Left lung (tissue), 10 donors: ENCODE data around the gene PIGX. TPM values are rescaled to one million over a fixed set of nuclear protein-coding genes. Genes with fewer than 3 reads are reported as not detected.

Experiments used
- ATAC-seq: fragments of 200-7000 bp; cut with Tn5 transposase; one replicate; pipeline ENCODE4 v1.9.1; 2020; ENCODE audit warnings: moderate library complexity
- DNase-seq, 4 donors: peaks; one replicate each; pipeline ENCODE4 v3.0.0-alpha.2; 2013 to 2020
- H3K27ac ChIP-seq, 2 donors: fragments of 200-600 bp; sonication (generic) in 1 of 2; one replicate each; pipeline versions ENCODE4 v1.5.0 to v1.8.0; 2020 to 2021
- H3K27me3 ChIP-seq, 2 donors: fragments of 200-600 bp; sonication (generic) in 1 of 2; one replicate each; pipeline versions ENCODE4 v1.5.0 to v1.8.0; 2020 to 2021
- H3K36me3 ChIP-seq, 2 donors: fragments of 200-600 bp; sonication (generic) in 1 of 2; one replicate each; pipeline versions ENCODE4 v1.5.0 to v1.8.0; 2020 to 2021
- H3K4me1 ChIP-seq, 2 donors: fragments of 200-600 bp; one replicate each; pipeline ENCODE4 v1.8.0; 2021
- H3K4me3 ChIP-seq, 2 donors: fragments of 200-600 bp; sonication (generic) in 1 of 2; one replicate each; pipeline versions ENCODE4 v1.5.0 to v1.8.0; 2020 to 2021; ENCODE audit warnings: mild to moderate bottlenecking in 1 of 2
- H3K9me3 ChIP-seq, 2 donors: fragments of 200-600 bp; sonication (generic) in 1 of 2; one replicate each; pipeline versions ENCODE4 v1.5.0 to v1.8.0; 2020 to 2021
- CTCF ChIP-seq, 2 donors: fragments of 200-600 bp; sonication (generic) in 1 of 2; IDR thresholded peaks; one replicate each; pipeline versions ENCODE4 v1.5.0 to v1.8.0; 2021; ENCODE audit warnings: antibody characterized with exemption in 2 of 2
- intact Hi-C, 2 donors: fragments of 100-400 bp; cut with DNase I; formaldehyde crosslinking; loops; one replicate each; pipeline versions ENCODE4 v1.11.2 to v1.14.2; 2022
- polyA plus RNA-seq, 6 donors: library from polyadenylated mRNA; unstranded; fragments of 120-200 nt; gene quantifications; one replicate each; pipeline ENCODE4 v1.2.1, GENCODE V29; 2013; ENCODE audit not compliant: insufficient read length in 6 of 6
- total RNA-seq, 2 donors: library from RNA; stranded (reverse); fragmentation: NEBNext Ultra II Directional; extraction: Animal tissue kit (Norgen Biotek cat#: 25700); gene quantifications; one replicate each; pipeline ENCODE4 v1.2.1, GENCODE V29; 2021
- donor health status: DM: no; HTN: yes; CAD: no.
- donor health status: DM: no; HTN: no; CAD: no.

The PIGX gene
- total and polyA plus RNA-seq, 8 donors, result 20.1 to 28.2 (median 22.2) TPM

- no peak overlapping the region for H3K27ac ChIP-seq
- no peaks in the 10 kb centered on the region for H3K4me1 ChIP-seq
- intact Hi-C loops, result no loop called here
- no peak for TF ChIP-seq CTCF (IDR thresholded peaks at IDR 0.05)
- no peaks in the 10 kb centered on the region for H3K36me3 ChIP-seq
- no peaks in the 10 kb centered on the region for H3K9me3 ChIP-seq
- H3K27me3 ChIP-seq, result no peaks in the 10 kb centered on the region
- DNase-seq (no peak), ATAC-seq (no peak)
- no peak overlapping the region for H3K4me3 ChIP-seq
These were observed 12.4 kb upstream of the PIGX start for GRCh38 chr3:196699749-196700148.

GRCh38 chr3:196700801-196701200 lies 11.4 kb upstream of the PIGX start:
- H3K27ac ChIP-seq, result no peak overlapping the region
- no peak overlapping the region for H3K4me3 ChIP-seq
- no peaks in the 10 kb centered on the region for H3K36me3 ChIP-seq
- no peaks in the 10 kb centered on the region for H3K27me3 ChIP-seq
- no peak for DNase-seq
- no peak for TF ChIP-seq CTCF (IDR thresholded peaks at IDR 0.05)
- H3K9me3 ChIP-seq, result no peaks in the 10 kb centered on the region
- intact Hi-C loops, result no loop called here
- no peak for ATAC-seq
- peaks cover 0 to 3% of the 10 kb centered on the region in 2 donors for H3K4me1 ChIP-seq

- H3K27ac ChIP-seq, result peak overlapping the region in 1 of 2 donors; percentile 34
- no peaks in the 10 kb centered on the region for H3K27me3 ChIP-seq
- peaks cover 0 to 24% of the 10 kb centered on the region in 2 donors for H3K4me1 ChIP-seq
- DNase-seq, result no peak
- H3K4me3 ChIP-seq, result no peak overlapping the region
- intact Hi-C loops, result no loop called here
- no peak for TF ChIP-seq CTCF (IDR thresholded peaks at IDR 0.05)
- no peaks in the 10 kb centered on the region for H3K9me3 ChIP-seq
- H3K36me3 ChIP-seq, result no peaks in the 10 kb centered on the region
- ATAC-seq, result no peak
These were observed 5.8 kb upstream of the PIGX start for GRCh38 chr3:196706327-196706726.

GRCh38 chr3:196706731-196707130 lies 5.4 kb upstream of the PIGX start:
- Histone ChIP-seq H3K9me3 (no peaks in the 10 kb centered on the region), H3K27ac (peak overlapping the region in 1 of 2 donors; percentile 34), H3K4me3 (no peak overlapping the region), H3K4me1 (peaks cover 0 to 27% of the 10 kb centered on the region in 2 donors), H3K27me3 (no peaks in the 10 kb centered on the region), H3K36me3 (no peaks in the 10 kb centered on the region)
- TF ChIP-seq CTCF (IDR thresholded peaks at IDR 0.05), result no peak
- ATAC-seq (no peak), DNase-seq (no peak)
- intact Hi-C loops, result no loop called here

GRCh38 chr3:196707566-196707965 lies 4.6 kb upstream of the PIGX start:
- Histone ChIP-seq H3K27me3 (no peaks in the 10 kb centered on the region), H3K9me3 (no peaks in the 10 kb centered on the region), H3K27ac (no peak overlapping the region), H3K36me3 (no peaks in the 10 kb centered on the region), H3K4me1 (peaks cover 0 to 27% of the 10 kb centered on the region in 2 donors), H3K4me3 (no peak overlapping the region)
- no peak for TF ChIP-seq CTCF (IDR thresholded peaks at IDR 0.05)
- DNase-seq, result no peak
- no peak for ATAC-seq
- intact Hi-C loops, result no loop called here
